ENCODE results near the gene B3GNT3. TPM values are rescaled to one million over a fixed set of nuclear protein-coding genes. Genes with fewer than 3 reads are reported as not detected.

The B3GNT3 gene
- total and polyA plus RNA-seq, 9 of the 15 experiments (the other 6 are each of a cell fraction or from before 2014, with no cell fraction given) = 0.06 to 0.11 (median 0.07) TPM; not detected in 6

DNA sequence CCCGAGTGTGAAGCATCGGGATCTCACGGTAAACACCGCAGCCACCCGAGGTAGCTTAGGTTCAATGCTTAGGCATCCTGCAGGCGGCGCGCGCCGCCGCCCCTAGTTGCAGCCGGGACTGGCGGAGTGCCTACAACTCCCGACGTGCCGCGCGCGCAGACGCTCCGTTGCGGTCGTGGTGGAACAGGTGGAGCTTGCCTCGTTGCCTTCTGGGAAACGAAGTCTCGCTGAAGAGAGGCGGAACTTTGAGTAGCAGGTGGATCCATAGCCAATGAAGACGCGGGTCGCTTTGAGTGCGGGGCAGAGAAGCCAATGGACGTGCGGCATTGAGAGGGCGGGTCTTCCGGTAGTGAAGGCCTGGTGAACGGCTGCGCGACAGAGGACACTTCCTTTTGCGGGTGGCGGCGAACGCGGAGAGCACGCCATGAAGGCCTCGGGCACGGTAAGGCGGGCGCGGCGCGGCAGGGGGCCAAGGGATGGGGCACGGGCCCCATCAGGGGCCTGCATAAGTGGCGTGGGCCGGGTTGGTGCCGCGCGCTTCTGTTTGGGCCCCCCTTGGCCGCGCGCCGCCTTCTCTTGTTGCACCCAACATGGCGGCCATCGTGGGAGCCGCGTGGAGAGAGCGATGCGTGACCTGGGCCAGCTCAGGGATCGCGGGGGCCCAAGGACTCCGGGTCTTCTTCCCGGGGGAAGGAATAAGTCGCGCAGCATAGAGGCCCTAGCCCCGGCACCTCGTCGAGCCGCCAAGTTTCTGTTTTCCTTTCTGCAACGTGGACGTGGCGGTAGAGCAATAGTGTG is 64.8 kb downstream of the B3GNT3 start, which contains the start of gene RPL18A (continued):
- no peak for TF ChIP-seq GABPB2 (CRISPR knock-in tag; conservative IDR thresholded peaks at IDR 0.05)
- no peak for TF ChIP-seq POLR3A (IDR thresholded peaks at IDR 0.05; ENCODE audit: borderline replicate concordance, extremely low read depth, insufficient read depth, insufficient read length)
- TF ChIP-seq ARID3A (IDR thresholded peaks at IDR 0.05; ENCODE audit: borderline replicate concordance, low read depth, low read length) = no peak; the same call in 1 of the 2 replicates
- TF ChIP-seq YBX1 (IDR thresholded peaks at IDR 0.05) = no peak
- peak in 1 of 2 experiments; percentile 97; a peak in 2 of 4 replicates for TF ChIP-seq HDAC1 (IDR thresholded peaks at IDR 0.05)
- TF ChIP-seq ZBTB7A (IDR thresholded peaks at IDR 0.05; ENCODE audit: borderline replicate concordance, control insufficient read depth, low read depth, low read length) = no peak
- TF ChIP-seq, protein P1, sequence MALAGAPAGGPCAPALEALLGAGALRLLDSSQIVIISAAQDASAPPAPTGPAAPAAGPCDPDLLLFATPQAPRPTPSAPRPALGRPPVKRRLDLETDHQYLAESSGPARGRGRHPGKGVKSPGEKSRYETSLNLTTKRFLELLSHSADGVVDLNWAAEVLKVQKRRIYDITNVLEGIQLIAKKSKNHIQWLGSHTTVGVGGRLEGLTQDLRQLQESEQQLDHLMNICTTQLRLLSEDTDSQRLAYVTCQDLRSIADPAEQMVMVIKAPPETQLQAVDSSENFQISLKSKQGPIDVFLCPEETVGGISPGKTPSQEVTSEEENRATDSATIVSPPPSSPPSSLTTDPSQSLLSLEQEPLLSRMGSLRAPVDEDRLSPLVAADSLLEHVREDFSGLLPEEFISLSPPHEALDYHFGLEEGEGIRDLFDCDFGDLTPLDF (CRISPR knock-in tag; IDR thresholded peaks at IDR 0.05) = no peak; the same call in 1 of the 2 replicates
- 0 out of 2 replicates have a peak, but pooled peaks have one; percentile 20 for TF ChIP-seq NR2C1 (IDR thresholded peaks at IDR 0.05)
- TF ChIP-seq NR2C1 (tag; IDR thresholded peaks at IDR 0.05) = peak; percentile 39; the same call in 1 of the 2 replicates
- peak; percentile 94 for TF ChIP-seq POLR2AphosphoS5 (IDR thresholded peaks at IDR 0.05; ENCODE audit: control insufficient read depth, insufficient read depth, low read depth, low read length)
- no peak for TF ChIP-seq LARP7 (IDR thresholded peaks at IDR 0.05)
- no peak for TF ChIP-seq NCOA1 (IDR thresholded peaks at IDR 0.05; ENCODE audit: low read depth)
- TF ChIP-seq, protein P2, sequence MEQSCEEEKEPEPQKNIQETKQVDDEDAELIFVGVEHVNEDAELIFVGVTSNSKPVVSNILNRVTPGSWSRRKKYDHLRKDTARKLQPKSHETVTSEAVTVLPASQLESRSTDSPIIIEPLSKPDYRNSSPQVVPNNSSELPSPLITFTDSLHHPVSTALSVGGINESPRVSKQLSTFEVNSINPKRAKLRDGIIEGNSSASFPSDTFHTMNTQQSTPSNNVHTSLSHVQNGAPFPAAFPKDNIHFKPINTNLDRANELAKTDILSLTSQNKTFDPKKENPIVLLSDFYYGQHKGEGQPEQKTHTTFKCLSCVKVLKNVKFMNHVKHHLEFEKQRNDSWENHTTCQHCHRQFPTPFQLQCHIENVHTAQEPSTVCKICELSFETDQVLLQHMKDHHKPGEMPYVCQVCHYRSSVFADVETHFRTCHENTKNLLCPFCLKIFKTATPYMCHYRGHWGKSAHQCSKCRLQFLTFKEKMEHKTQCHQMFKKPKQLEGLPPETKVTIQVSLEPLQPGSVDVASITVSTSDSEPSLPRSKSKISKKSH (CRISPR knock-in tag; IDR thresholded peaks at IDR 0.05) = no peak
- TF ChIP-seq CREB1 (IDR thresholded peaks at IDR 0.05) = peak; percentile 84
- peak; percentile 91 for TF ChIP-seq CREB1 (CRISPR knock-in tag; IDR thresholded peaks at IDR 0.05)
- TF ChIP-seq HDAC2 (IDR thresholded peaks at IDR 0.05) = 0 out of 2 replicates have a peak, but pooled peaks have one; percentile 67
- TF ChIP-seq, protein P3, sequence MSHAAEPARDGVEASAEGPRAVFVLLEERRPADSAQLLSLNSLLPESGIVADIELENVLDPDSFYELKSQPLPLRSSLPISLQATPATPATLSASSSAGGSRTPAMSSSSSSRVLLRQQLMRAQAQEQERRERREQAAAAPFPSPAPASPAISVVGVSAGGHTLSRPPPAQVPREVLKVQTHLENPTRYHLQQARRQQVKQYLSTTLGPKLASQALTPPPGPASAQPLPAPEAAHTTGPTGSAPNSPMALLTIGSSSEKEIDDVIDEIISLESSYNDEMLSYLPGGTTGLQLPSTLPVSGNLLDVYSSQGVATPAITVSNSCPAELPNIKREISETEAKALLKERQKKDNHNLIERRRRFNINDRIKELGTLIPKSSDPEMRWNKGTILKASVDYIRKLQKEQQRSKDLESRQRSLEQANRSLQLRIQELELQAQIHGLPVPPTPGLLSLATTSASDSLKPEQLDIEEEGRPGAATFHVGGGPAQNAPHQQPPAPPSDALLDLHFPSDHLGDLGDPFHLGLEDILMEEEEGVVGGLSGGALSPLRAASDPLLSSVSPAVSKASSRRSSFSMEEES (CRISPR knock-in tag; IDR thresholded peaks at IDR 0.05) = no peak
- TF ChIP-seq ZNF655 (CRISPR knock-in tag; IDR thresholded peaks at IDR 0.05) = no peak
- 0 out of 2 replicates have a peak, but pooled peaks have one; percentile 25 for TF ChIP-seq TARDBP (IDR thresholded peaks at IDR 0.05)
- peak; percentile 98 for TF ChIP-seq SUPT5H (IDR thresholded peaks at IDR 0.05)
- TF ChIP-seq CEBPB (tag; IDR thresholded peaks at IDR 0.05) = no peak
- no peak for TF ChIP-seq XRCC3 (IDR thresholded peaks at IDR 0.05)

All from K562 (cell line).